Measurements from ENCODE around the gene GLI2. TPM values are rescaled to one million over a fixed set of nuclear protein-coding genes. Genes with fewer than 3 reads are reported as not detected.

GLI2 gene
- total RNA-seq, 1 donor from 2014 or later, result not detected

GRCh38 chr2:120737340-120738101 lies 1.9 kb downstream of the GLI2 start:
- DNase-seq (ENCODE audit: low read depth, low spot score), result no peak

- DNase-seq (ENCODE audit: low read depth, low spot score), result no peak
These were observed 2.4 kb downstream of the GLI2 start for GRCh38 chr2:120738117-120738516.

GRCh38 chr2:120738786-120739437 lies 3.2 kb downstream of the GLI2 start:
- no peak for DNase-seq (ENCODE audit: low read depth, low spot score)

- no peak for DNase-seq (ENCODE audit: low read depth, low spot score)
These were observed 3.9 kb downstream of the GLI2 start for GRCh38 chr2:120739438-120740090.

GRCh38 chr2:120740375-120740764 lies 4.7 kb downstream of the GLI2 start:
- no peak for DNase-seq (ENCODE audit: low read depth, low spot score)

GRCh38 chr2:120740765-120741524 lies 5.3 kb downstream of the GLI2 start:
- DNase-seq (ENCODE audit: low read depth, low spot score), result no peak

GRCh38 chr2:120741571-120742561 lies 6.2 kb downstream of the GLI2 start:
- no peak for DNase-seq (ENCODE audit: low read depth, low spot score)

GRCh38 chr2:120743657-120744056 lies 8.0 kb downstream of the GLI2 start:
- DNase-seq (ENCODE audit: low read depth, low spot score), result no peak

- no peak for DNase-seq (ENCODE audit: low read depth, low spot score)
These were observed 9.1 kb downstream of the GLI2 start for GRCh38 chr2:120744817-120745216.

GRCh38 chr2:120745420-120746111 lies 9.9 kb downstream of the GLI2 start:
- no peak for DNase-seq (ENCODE audit: low read depth, low spot score)

- no peak for DNase-seq (ENCODE audit: low read depth, low spot score)
These were observed 10.5 kb downstream of the GLI2 start for GRCh38 chr2:120746144-120746543.

- no peak for DNase-seq (ENCODE audit: low read depth, low spot score)
These were observed 11.6 kb downstream of the GLI2 start for GRCh38 chr2:120747281-120747680.

- DNase-seq (ENCODE audit: low read depth, low spot score), result no peak
These were observed 12.0 kb downstream of the GLI2 start for GRCh38 chr2:120747706-120748105.

- DNase-seq (ENCODE audit: low read depth, low spot score), result no peak
These were observed 12.6 kb downstream of the GLI2 start for GRCh38 chr2:120748310-120748709.

GRCh38 chr2:120748741-120749140 lies 13.1 kb downstream of the GLI2 start:
- DNase-seq (ENCODE audit: low read depth, low spot score), result no peak

GRCh38 chr2:120749506-120750431 lies 14.1 kb downstream of the GLI2 start:
- DNase-seq (ENCODE audit: low read depth, low spot score), result no peak

- DNase-seq (ENCODE audit: low read depth, low spot score), result no peak
These were observed 15.0 kb downstream of the GLI2 start for GRCh38 chr2:120750488-120751210.

- no peak for DNase-seq (ENCODE audit: low read depth, low spot score)
These were observed 15.9 kb downstream of the GLI2 start for GRCh38 chr2:120751553-120751952.
